A549 (cell line): ENCODE results near the gene ILRUN. TPM values are rescaled to one million over a fixed set of nuclear protein-coding genes. Genes with fewer than 3 reads are reported as not detected.
"Not testable (repeated sequence)": the region's sequence is repeated elsewhere in the genome, so short reads cannot be mapped to it uniquely, and the experiment has no call there.

Experiments
- ATAC-seq, 2 experiments: fragments of 200-7000 bp in 1 of 2; fragments of >200 bp in 1 of 2; cut with Nextera tagmentation in 1 of 2; cut with Tn5 transposase in 1 of 2; 3 replicates each; pipeline versions ENCODE4 v1.8.0 to v1.9.1; 2018 to 2020; ENCODE audit warnings: mild to moderate bottlenecking in 1 of 2, moderate library complexity in 1 of 2
- CTCF ChIA-PET: fragments of 300-600 bp; sonication (Branson Sonifier 250); formaldehyde crosslinking; extraction: SDS; loops from one replicate; lab custom pipeline; 2021; ENCODE audit warnings: antibody characterized with exemption, inconsistent platforms; lab: Yijun Ruan, JAX
- POLR2A ChIA-PET: fragments of 350-600 bp; formaldehyde crosslinking; extraction: SDS; loops from one replicate; lab custom pipeline; 2021; ENCODE audit warnings: antibody characterized with exemption, inconsistent platforms; lab: Yijun Ruan, JAX
- DNase-seq, 2 experiments: peaks; one replicate each; pipeline versions ENCODE4 v3.0.0 to v3.0.0-alpha.2; 2011 to 2016; ENCODE audit warnings: low read depth in 1 of 2, low spot score in 1 of 2
- FAIRE-seq: peaks from 2 replicates; lab custom pipeline; 2011; peaks lifted over from hg19 to GRCh38; lab: Jason Lieb, UNC
- H3K27ac ChIP-seq, 2 experiments: fragments of >200 bp; sonication (Bioruptor Twin); formaldehyde crosslinking; 3 replicates each; pipeline ENCODE4 v1.5.1; 2016 to 2017
- H3K4me1 ChIP-seq: fragments of >200 bp; sonication (Bioruptor Twin); formaldehyde crosslinking; 3 replicates; pipeline ENCODE4 v1.6.1; 2016
- H3K4me2 ChIP-seq: fragments of >200 bp; sonication (Bioruptor Twin); formaldehyde crosslinking; 3 replicates; pipeline ENCODE4 v1.6.1; 2016
- H3K4me3 ChIP-seq: fragments of >200 bp; sonication (Bioruptor Twin); formaldehyde crosslinking; 3 replicates; pipeline ENCODE4 v1.5.1; 2016
- H3K9me3 ChIP-seq: fragments of >200 bp; sonication (Bioruptor Twin); formaldehyde crosslinking; 3 replicates; pipeline ENCODE4 v1.6.1; 2016
- BHLHE40 ChIP-seq: IDR thresholded peaks from 2 replicates; pipeline ENCODE4 v1.6.1; 2012; ENCODE audit warnings: low read depth, low read length, inconsistent platforms
- CHD2 ChIP-seq: fragments of 150-350 bp; IDR thresholded peaks from 2 replicates; pipeline ENCODE4 v1.6.1; 2014; ENCODE audit warnings: low read length; ENCODE audit not compliant: partially characterized antibody
- EHF ChIP-seq: fragments of 250-450 bp; sonication (Bioruptor Pico); IDR thresholded peaks from 2 replicates; pipeline ENCODE4 v1.5.0; 2020; ENCODE audit warnings: mild to moderate bottlenecking
- EHMT2 ChIP-seq: fragments of 200-600 bp; sonication (generic); IDR thresholded peaks from 2 replicates; pipeline ENCODE4 v1.6.1; 2016; ENCODE audit warnings: antibody characterized with exemption, low read depth, mild to moderate bottlenecking, moderate library complexity
- HDAC2 ChIP-seq: fragments of 200-600 bp; sonication (generic); IDR thresholded peaks from 2 replicates; pipeline ENCODE4 v1.6.1; 2016
- HEYL ChIP-seq: fragments of 250-450 bp; sonication (Bioruptor Pico); IDR thresholded peaks from 2 replicates; pipeline ENCODE4 v1.8.0; 2021; ENCODE audit warnings: mild to moderate bottlenecking, moderate library complexity
- HOXB13 ChIP-seq: fragments of 250-450 bp; sonication (Bioruptor Pico); IDR thresholded peaks from 2 replicates; pipeline ENCODE4 v1.5.0; 2020; ENCODE audit warnings: low read depth, mild to moderate bottlenecking, moderate library complexity
- JUN ChIP-seq, 2 experiments: fragments of >200 bp; sonication (Bioruptor Twin); formaldehyde crosslinking; IDR thresholded peaks; 2 replicates in 1 of 2; 3 replicates in 1 of 2; pipeline ENCODE4 v1.6.1; 2016 to 2017
- JUNB ChIP-seq: fragments of >200 bp; sonication (Bioruptor Twin); formaldehyde crosslinking; IDR thresholded peaks from 2 replicates; pipeline ENCODE4 v1.6.1; 2016
- NFE2L2 ChIP-seq: fragments of 150-350 bp; conservative IDR thresholded peaks from 2 replicates; pipeline ENCODE4 v1.6.1; 2014; ENCODE audit warnings: low read length
- PHF8 ChIP-seq: fragments of 200-600 bp; sonication (generic); IDR thresholded peaks from 2 replicates; pipeline ENCODE4 v1.6.1; 2016; ENCODE audit warnings: low read depth, mild to moderate bottlenecking, antibody characterized with exemption, moderate library complexity, borderline replicate concordance
- POLR2A ChIP-seq: IDR thresholded peaks from 2 replicates; pipeline ENCODE4 v1.6.1; 2012; ENCODE audit warnings: mild to moderate bottlenecking, low read length
- POLR2AphosphoS2 ChIP-seq: conservative IDR thresholded peaks from 2 replicates; pipeline ENCODE4 v1.6.1; 2012; ENCODE audit warnings: low read length, improper control_type of control experiment, inconsistent platforms
- SMC3 ChIP-seq: fragments of >200 bp; sonication (Bioruptor Twin); formaldehyde crosslinking; IDR thresholded peaks from 3 replicates; pipeline ENCODE4 v1.6.1; 2018; ENCODE audit warnings: inconsistent platforms
- ZFP36 ChIP-seq: fragments of 450-650 bp; IDR thresholded peaks from 2 replicates; pipeline ENCODE4 v1.6.1; 2014; ENCODE audit warnings: borderline replicate concordance; ENCODE audit not compliant: partially characterized antibody
- ZSCAN20 ChIP-seq: fragments of 250-450 bp; sonication (Bioruptor Pico); IDR thresholded peaks from 2 replicates; pipeline ENCODE4 v1.8.0; 2022; ENCODE audit warnings: mild to moderate bottlenecking, moderate library complexity
- WGBS: methylation state at CpG from one replicate; pipeline ENCODE4 v1.1.6; 2017; ENCODE audit errors: missing lambda C conversion rate; 5-methylcytosine and 5-hydroxymethylcytosine counted together
- polyA minus RNA-seq: library from RNA; depleted of rRNA, polyadenylated mRNA; stranded (reverse); fragments of >200 nt; gene quantifications from 2 replicates; pipeline ENCODE4 v1.2.3, GENCODE V29; 2011; rRNA and poly(A)+ RNA removed
- polyA plus RNA-seq, 4 experiments: library from polyadenylated mRNA; depleted of rRNA in 3 of 4; stranded (reverse); fragments of >200 nt; fragmentation: RNase III in 1 of 4; extraction: RNeasy Plus Mini Kit Qiagen cat#74134 plus additional on column Dnase treatment in 1 of 4; gene quantifications; 2 replicates in 3 of 4; 3 replicates in 1 of 4; pipeline ENCODE4 v1.2.3, GENCODE V29; 2011 to 2017
- TF ChIP-seq, protein P1 (sequence below): fragments of 250-450 bp; sonication (Bioruptor Pico); IDR thresholded peaks from 2 replicates; pipeline ENCODE4 v1.5.0; 2021; ENCODE audit warnings: mild to moderate bottlenecking, moderate library complexity, borderline replicate concordance
- TF ChIP-seq, protein P2 (sequence below): IDR thresholded peaks from 2 replicates; pipeline ENCODE4 v1.6.1; 2012
- TF ChIP-seq, protein P3 (sequence below): fragments of >200 bp; sonication (Bioruptor Twin); formaldehyde crosslinking; IDR thresholded peaks from 3 replicates; pipeline ENCODE4 v1.6.1; 2016
- TF ChIP-seq, protein P4 (sequence below): fragments of 450-650 bp; IDR thresholded peaks from 2 replicates; pipeline ENCODE4 v1.6.1; 2014; ENCODE audit warnings: antibody characterized with exemption
- TF ChIP-seq, protein P5 (sequence below): fragments of 250-450 bp; sonication (Bioruptor Pico); IDR thresholded peaks from 2 replicates; pipeline ENCODE4 v1.5.0; 2020; ENCODE audit warnings: low read depth, mild to moderate bottlenecking, moderate library complexity

Gene ILRUN
- polyA plus RNA-seq (2011; rRNA removed) (33.7 and 36.1 TPM in 2 replicates), polyA plus RNA-seq (2017; fragmentation: RNase III; extraction: RNeasy Plus Mini Kit Qiagen cat#74134 plus additional on column Dnase treatment) (24.4 to 28.6 TPM (median 25.4 TPM) in 3 replicates), polyA minus RNA-seq (42.0 and 45.2 TPM in 2 replicates)
- polyA plus RNA-seq (2012; cell fraction: cytosol; rRNA removed): 12.4 and 18.4 TPM in 2 replicates
- polyA plus RNA-seq (2012; cell fraction: nucleus; rRNA removed): 8.3 and 11.9 TPM in 2 replicates

DNA sequence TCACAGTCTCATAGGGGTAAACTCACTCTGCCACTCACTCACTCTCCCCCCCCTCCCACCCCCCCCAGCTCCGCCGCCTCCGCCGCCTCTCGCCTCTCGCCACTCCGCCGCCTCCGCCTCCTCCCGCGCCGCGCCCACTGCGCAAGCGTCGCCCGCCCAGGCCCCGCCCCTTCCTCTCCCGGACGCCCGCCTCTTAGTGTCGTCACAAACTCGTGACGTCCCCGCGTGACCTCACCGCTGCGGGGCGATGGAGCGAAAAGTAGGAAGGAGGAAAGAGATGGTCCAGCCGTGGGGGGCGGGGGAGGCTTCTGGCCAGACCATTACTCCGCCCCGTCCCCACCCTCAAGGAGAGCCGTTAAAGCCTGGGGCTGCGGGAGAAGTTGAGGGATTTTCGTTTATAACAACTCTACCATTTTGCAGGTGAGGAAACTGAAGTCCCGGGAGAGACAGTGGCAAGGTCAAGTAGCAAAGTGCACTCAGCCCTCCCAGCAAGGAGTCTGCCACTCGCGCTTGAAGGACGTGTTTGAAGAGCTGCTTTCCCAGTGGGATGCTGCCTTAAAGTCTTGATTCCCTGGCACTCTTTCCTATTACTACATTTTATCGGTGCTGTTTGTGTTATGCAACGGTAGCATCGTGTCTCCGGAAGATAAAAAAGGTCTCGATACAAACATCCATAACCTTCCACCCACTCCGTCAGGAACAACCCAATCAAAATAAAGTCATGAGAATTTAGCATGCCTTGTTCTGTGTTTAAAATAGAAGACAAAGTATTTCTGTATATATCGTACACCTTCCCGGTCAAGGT is at the start of gene ILRUN:
Gene ILRUN, minus strand, starts transcription at position 29 of the 805 bp plus-strand sequence. CDS start 164 bp downstream, outside the sequence.
- TF ChIP-seq SMC3 (0 out of 3 replicates have a peak, but pooled peaks have one; percentile 7), POLR2A (peak; percentile 36), JUN (IDR thresholded peaks at IDR 0.05) (peak; percentile 34 to 52; a peak in 1 of 5 replicates), ZFP36 (no peak), HOXB13 (CRISPR knock-in tag) (no peak), HDAC2 (no peak), PHF8 (no peak)
- TF ChIP-seq, protein P1, sequence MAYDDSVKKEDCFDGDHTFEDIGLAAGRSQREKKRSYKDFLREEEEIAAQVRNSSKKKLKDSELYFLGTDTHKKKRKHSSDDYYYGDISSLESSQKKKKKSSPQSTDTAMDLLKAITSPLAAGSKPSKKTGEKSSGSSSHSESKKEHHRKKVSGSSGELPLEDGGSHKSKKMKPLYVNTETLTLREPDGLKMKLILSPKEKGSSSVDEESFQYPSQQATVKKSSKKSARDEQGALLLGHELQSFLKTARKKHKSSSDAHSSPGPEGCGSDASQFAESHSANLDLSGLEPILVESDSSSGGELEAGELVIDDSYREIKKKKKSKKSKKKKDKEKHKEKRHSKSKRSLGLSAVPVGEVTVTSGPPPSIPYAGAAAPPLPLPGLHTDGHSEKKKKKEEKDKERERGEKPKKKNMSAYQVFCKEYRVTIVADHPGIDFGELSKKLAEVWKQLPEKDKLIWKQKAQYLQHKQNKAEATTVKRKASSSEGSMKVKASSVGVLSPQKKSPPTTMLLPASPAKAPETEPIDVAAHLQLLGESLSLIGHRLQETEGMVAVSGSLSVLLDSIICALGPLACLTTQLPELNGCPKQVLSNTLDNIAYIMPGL (CRISPR knock-in tag): no peak
- TF ChIP-seq, protein P2, sequence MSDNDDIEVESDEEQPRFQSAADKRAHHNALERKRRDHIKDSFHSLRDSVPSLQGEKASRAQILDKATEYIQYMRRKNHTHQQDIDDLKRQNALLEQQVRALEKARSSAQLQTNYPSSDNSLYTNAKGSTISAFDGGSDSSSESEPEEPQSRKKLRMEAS: 0 out of 2 replicates have a peak, but pooled peaks have one; percentile 34
- TF ChIP-seq, protein P3, sequence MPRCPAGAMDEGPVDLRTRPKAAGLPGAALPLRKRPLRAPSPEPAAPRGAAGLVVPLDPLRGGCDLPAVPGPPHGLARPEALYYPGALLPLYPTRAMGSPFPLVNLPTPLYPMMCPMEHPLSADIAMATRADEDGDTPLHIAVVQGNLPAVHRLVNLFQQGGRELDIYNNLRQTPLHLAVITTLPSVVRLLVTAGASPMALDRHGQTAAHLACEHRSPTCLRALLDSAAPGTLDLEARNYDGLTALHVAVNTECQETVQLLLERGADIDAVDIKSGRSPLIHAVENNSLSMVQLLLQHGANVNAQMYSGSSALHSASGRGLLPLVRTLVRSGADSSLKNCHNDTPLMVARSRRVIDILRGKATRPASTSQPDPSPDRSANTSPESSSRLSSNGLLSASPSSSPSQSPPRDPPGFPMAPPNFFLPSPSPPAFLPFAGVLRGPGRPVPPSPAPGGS: 0 out of 3 replicates have a peak, but pooled peaks have one; percentile 46
- TF ChIP-seq, protein P4, sequence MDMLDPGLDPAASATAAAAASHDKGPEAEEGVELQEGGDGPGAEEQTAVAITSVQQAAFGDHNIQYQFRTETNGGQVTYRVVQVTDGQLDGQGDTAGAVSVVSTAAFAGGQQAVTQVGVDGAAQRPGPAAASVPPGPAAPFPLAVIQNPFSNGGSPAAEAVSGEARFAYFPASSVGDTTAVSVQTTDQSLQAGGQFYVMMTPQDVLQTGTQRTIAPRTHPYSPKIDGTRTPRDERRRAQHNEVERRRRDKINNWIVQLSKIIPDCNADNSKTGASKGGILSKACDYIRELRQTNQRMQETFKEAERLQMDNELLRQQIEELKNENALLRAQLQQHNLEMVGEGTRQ: peak; percentile 64
- TF ChIP-seq, protein P5, sequence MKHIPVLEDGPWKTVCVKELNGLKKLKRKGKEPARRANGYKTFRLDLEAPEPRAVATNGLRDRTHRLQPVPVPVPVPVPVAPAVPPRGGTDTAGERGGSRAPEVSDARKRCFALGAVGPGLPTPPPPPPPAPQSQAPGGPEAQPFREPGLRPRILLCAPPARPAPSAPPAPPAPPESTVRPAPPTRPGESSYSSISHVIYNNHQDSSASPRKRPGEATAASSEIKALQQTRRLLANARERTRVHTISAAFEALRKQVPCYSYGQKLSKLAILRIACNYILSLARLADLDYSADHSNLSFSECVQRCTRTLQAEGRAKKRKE: no peak
- Histone ChIP-seq H3K27ac (peak within 1 kb of the TSS; percentile 82 to 93), H3K4me1 (peaks cover 29% of the 10 kb centered on the region), H3K4me2 (peak within 1 kb of the TSS; percentile 98), H3K4me3 (peak within 1 kb of the TSS; percentile 99), H3K9me3 (no peaks in the 10 kb centered on the region)
- POLR2A ChIA-PET: interaction anchor here (1.0 kb wide), 1 partner anchor 60 kb away, joined by 6 read pairs; the partner anchor contains the start of gene SNRPC
- peak; percentile 88 to 93 for ATAC-seq
- CTCF ChIA-PET: interaction anchor here (0.6 to 1.1 kb wide), 2 partner anchors 14 to 60 kb away, joined by 3 to 6 read pairs; no protein-coding TSS in a partner anchor
- peak; percentile 72 to 92 for DNase-seq
- WGBS: 3% methylated on average over 18 of the region's 49 CpGs
- no peak for FAIRE-seq

DNA sequence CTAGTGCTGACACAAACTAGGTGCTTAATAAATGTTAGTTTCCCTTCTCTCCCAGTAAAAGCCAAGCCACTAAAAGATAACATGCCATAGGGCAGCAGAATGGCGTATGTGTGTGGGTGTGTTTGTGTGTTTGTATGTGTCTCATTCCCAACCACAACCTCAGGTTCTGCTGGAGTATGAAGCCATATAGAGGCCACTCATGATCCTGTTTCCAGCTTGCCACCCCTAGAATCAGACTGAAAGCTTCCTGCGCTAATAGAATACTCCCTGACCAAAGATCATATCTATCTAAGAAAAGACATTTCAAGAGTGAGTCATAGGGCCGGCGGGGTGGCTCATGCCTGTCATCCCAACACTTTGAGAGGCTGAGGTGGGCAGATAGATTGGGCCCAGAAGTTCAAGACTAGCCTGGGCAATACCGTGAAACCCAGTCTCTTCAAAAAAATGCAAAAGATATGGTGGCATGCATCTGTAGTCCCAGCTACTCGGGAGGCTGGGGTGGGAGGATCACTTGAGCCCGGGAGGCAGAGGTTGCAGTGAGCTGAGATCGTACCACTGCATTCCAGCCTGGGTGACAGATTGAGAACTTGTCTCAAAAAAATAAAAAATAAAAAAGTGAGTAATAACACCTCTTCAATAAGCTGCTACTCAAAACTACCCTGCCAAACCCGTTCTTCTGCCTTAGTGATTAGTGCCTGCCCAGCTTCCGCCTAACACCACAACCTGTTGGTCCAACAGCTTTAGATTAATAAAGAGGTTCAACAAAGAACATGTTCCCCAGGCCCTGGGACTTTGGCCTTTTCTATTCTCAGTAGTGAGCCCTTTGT is 48.9 kb upstream of the ILRUN start:
- H3K4me3 ChIP-seq: no peak overlapping the region
- no peaks in the 10 kb centered on the region for H3K9me3 ChIP-seq
- peak in 1 of 2 experiments; percentile 40; a peak in 2 of 6 replicates for ATAC-seq
- no peak overlapping the region for H3K4me2 ChIP-seq
- no peak for FAIRE-seq
- 69% methylated on average over 10 of the region's 10 CpGs for WGBS
- H3K27ac ChIP-seq: no peak overlapping the region
- ChIA-PET CTCF (interaction anchor here (1.3 kb wide), 1 partner anchor 28 kb away, joined by 3 read pairs; no protein-coding TSS in a partner anchor), POLR2A (interaction anchor here (1.6 kb wide), 1 partner anchor 12 kb away, joined by 4 read pairs; the partner anchor contains the start of gene SNRPC)
- no peak for DNase-seq
- H3K4me1 ChIP-seq: peaks cover 5% of the 10 kb centered on the region; the same call in 2 of the 3 replicates
- TF ChIP-seq EHF (CRISPR knock-in tag): no peak
- TF ChIP-seq, protein P2: no peak
- no peak for TF ChIP-seq CHD2
- no peak for TF ChIP-seq ZSCAN20 (CRISPR knock-in tag)
- no peak for TF ChIP-seq POLR2AphosphoS2
- TF ChIP-seq EHMT2: no peak
- TF ChIP-seq ZFP36: no peak
- no peak for TF ChIP-seq HEYL (CRISPR knock-in tag)
- no peak for TF ChIP-seq BHLHE40
- no peak for TF ChIP-seq NFE2L2
- TF ChIP-seq HOXB13 (CRISPR knock-in tag): no peak
- TF ChIP-seq JUNB: no peak
- no peak for TF ChIP-seq JUN (IDR thresholded peaks at IDR 0.05)
- TF ChIP-seq POLR2A: no peak

DNA sequence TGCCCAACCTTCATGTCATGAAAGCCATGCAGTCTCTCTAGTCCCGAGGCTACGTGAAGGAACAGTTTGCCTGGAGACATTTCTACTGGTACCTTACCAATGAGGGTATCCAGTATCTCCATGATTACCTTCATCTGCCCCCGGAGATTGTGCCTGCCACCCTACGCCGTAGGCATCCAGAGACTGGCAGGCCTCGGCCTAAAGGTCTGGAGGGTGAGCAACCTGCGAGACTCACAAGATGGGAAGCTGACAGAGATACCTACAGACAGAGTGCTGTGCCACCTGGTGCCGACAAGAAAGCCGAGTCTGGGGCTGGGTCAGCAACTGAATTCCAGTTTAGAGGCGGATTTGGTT is 47.7 kb upstream of the ILRUN start:
- H3K9me3 ChIP-seq, H3K4me2 ChIP-seq, FAIRE-seq, H3K27ac ChIP-seq, CTCF ChIA-PET, POLR2A ChIA-PET, ATAC-seq, DNase-seq, H3K4me3 ChIP-seq: not testable (repeated sequence)
- peaks cover 11% of the 10 kb centered on the region; the same call in 2 of the 3 replicates for H3K4me1 ChIP-seq
- WGBS: 99% methylated on average over 10 of the region's 10 CpGs
